ENCODE data around the gene SH3RF3.

Gene SH3RF3

DNA sequence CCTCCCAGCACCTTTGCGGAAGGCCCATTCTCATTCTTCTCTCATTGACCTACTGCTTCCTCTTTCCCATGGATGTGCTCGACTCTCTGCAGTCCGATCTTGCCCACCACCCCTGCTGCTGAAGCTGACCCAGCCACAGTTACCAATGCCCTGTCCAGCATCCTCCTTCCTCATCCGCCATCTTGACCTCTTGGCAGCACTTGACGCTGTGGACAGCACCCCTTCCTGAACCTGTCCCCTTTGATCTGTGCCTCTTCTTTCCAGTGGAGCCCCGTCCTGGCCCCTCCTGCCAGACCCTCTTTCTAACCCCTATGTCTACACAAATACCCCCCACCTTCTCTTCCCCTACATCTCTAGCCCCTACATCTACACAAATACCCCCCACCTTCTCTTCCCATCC is 275.7 kb downstream of the SH3RF3 start:
- no peak for DNase-seq

GRCh38 chr2:109405873-109406272 is 276.9 kb downstream of the SH3RF3 start:
- no peak for DNase-seq

DNA sequence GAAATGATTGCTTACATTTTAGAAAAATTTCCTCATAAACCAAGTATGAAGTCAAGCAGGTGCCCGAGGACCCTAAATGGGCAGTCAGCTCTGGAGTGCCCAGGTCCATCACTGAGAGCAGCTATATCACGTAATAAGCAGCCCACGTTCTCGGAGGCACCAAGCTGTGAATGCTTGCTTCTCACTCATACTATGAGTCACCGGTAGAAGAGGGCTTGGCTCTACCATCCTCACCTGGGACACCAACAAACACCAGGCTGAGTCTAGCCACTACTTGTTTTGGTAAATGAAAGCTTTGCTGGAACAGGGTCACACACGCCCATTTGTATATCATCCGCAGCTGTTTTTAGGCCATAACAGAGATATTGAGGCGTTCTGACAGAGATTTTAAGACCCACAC is 277.3 kb downstream of the SH3RF3 start:
- no peak for DNase-seq

- DNase-seq, result no peak
These were observed 278.5 kb downstream of the SH3RF3 start for GRCh38 chr2:109407276-109408042.

DNA sequence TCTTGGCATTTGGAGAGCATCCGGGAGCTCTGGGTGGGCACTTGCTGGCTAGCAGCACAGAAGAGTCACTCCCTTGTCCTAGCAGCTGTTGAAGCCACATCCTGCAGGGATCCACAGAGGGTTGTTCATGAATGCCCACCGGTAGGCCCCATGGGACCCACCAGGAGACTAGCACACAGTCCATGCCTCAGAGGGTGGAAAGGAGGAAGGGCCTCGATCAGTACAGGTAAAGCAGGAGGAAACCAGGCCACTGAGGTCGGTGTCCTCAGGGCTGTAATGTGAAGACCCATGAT is 279.0 kb downstream of the SH3RF3 start:
- DNase-seq, result no peak

DNA sequence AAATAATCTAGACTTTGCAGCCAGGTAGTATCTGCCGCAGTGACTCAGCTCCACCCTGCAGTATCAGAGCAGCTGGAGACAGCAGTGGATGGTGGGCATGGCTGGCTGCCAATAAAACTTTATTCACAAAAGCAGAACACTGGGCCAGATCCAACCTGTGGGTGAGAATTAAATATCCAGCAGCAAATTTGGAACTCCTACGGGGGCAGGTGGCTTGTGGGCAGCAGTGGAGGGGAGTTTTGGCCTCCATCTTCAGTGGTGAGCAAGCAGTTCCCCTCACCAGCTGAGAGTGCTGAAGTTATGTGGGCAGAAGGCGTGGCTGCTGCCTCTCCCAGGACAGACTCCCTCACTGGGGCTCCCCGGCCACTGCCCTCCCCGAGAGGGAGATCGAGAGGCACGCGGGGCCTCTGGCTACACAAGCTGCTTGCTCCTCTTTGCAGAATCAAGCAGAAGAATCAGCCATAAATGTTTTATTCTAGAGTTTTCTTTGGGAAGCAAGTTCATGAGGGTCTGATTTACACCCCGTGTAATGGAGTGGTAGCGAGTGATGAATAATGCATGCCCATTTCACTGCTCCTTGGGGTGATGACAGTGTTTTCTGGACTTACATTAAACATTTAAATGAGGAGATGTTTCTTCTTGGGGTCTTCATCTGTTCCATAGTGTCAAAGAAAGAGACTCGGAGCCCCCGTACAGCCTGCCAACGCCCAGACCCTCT is 280.5 kb downstream of the SH3RF3 start:
- DNase-seq, result no peak

DNA sequence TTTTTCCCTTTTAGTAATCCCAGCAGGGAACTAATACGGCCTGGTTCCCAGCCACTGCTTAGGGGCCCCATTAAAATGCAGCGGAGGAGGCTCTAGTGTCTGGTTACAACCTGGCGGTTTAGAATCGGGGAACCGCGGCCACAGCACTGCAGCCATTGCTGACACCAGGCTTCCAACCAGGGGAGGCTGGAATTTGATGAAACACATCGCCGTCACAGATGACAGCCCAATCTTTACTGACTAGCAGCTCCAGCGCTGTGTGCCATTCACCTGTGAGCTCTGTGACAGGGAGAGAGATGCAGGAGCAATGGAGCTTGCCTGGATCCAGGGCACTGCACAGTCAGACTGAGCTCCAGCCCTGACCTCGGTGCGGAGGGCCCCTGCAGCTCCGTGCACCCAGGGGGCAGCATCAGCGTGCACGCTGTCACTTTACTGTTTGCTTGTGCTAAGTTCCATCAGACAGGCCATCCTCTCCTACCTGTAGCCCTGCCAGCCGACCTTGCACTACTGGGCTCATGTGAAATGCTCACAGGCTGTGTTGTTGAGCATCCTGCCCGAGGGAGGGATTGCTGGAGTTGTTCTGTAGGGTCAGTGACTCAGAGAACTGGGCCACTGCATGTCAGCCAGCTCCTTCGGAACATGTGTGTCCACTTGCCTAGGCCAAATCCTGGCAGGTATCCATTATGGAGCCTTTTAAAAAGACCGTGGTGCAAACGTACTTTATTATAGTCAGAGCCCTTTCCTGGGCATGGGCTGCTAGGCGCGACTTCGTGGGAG is 281.2 kb downstream of the SH3RF3 start:
- no peak for DNase-seq

DNA sequence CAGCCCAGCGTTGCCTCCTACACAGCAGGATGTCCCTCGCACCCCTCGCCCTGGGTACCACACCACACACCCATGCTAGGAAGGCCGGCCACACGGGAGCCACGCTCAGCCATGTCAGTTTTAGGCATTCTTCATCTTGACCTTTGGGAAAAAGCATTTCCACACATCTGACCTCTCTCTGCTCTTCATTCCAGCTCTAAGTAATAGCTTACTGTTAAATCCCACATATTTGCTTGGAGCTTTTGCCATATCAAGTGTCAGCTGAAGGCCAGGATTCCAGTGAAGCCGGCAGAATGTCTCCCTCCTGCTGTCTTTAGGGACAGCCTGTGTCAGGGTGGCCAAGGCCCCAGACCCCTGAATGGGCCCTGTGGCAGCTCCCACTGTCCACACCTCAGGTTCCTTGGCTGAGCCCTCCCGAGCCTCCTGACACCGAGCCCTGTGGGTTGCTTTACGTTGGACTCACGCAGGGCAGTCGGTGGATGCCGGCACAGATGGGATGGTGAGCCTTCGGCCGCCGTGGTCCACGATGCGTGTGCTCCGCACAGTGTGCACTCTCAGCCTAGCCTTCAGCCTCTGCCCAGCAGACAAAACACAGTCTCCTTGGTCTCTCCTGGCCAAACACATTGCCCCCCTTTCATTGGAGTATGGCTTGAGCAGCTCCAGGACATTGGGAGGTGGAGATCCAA is 282.8 kb downstream of the SH3RF3 start:
- no peak for DNase-seq

DNA sequence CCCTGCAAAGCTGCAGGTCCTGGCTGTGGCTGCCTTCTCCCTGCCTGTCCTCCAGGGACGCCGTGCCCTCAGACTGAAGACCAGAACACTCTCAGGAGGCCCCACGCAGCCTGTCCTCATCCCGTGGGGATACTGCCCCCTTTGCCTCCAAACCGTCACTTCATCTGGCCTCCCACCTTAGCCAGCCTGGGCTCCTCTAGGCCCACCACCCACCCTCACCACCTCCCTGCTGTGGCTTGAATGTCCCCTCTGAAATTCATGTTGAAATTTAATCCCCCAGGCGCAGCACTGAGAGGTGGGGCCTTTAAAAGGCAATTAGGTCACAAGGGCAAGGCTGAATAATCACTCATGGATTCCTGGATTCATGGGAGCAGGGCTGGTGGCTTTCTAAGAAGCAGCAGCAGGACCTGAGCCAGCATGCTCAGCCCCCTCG is 286.6 kb downstream of the SH3RF3 start:
- DNase-seq, result no peak

DNA sequence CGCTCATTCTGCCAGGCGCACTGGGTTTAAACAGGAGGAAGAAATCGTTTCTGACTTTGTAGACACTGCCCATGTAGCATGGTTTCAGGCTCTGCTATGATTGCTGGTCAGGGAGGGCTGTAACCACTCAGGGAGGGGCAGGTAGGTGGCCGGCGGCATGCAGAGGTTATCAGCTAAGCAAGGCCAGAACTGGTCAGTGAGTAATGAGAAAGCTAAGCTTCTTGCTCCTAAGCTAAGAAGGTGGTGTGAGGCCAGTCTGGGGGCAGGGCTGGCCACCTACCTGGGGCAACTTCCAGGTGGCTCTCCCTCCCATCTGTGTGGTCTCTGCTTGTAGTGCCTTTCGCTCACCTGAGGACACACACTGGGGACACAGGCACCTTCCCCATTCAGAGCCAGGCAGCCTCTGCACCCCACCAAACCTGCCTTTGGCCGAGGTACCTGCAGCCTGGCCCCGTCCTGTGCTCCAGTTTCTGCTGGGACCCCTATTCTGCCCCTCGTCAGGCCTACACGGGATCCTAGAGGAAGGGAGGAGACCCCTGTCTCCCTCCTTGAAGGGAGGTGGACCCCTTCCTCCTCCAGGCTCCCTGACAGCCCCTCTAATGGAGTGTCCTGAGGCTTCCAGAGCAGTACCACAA is 288.8 kb downstream of the SH3RF3 start:
- no peak for DNase-seq

GRCh38 chr2:109418716-109419115 is 289.7 kb downstream of the SH3RF3 start:
- DNase-seq, result no peak

DNA sequence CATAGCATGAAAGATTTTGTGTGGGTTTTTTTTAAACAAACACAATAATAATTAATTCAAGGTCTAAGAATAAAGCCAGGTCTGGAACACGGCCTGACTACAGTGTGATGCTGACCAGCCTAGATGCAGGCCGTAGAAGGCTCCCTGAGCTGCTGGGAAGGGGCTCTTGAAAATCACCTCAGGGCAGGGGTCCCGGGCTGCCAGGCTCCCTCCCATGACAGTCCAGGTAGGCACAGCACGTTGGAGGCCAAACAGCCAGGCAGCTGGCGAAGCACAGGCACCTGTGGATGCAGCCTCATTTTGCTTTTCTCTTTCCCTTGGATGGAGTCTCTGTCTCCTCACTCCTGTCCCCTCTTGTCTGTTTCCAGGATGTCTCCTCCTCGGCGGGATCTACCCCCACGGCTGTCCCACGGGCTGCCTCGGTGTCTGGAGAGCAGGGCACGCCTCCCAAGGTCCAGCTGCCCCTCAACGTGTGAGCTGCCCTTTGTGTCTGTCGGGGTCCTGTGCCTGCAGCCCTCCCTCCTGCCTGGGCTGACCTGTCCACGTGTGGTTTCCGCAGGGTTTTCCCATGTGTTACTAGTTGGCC is 290.3 kb downstream of the SH3RF3 start:
- DNase-seq, result no peak

DNA sequence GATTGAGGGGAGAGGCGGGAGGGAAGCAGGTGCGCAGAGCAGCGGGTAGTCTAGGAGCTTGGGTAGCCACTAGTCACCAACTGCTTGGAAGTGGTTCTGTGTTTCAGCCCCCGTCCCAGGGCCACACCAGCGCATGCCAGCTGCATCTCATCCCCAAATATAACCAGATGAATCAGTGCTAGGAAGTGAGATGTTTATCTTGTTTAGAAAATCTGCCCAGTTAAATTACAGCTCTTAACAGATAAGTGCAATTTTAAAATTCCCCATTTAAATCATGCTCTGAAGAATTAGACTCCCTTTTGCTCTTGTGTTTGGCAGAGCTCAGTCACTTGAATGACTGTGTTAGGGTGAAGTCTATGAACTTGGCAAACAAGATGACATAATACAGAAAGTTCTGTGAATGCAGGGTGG is 291.0 kb downstream of the SH3RF3 start:
- no peak for DNase-seq

DNA sequence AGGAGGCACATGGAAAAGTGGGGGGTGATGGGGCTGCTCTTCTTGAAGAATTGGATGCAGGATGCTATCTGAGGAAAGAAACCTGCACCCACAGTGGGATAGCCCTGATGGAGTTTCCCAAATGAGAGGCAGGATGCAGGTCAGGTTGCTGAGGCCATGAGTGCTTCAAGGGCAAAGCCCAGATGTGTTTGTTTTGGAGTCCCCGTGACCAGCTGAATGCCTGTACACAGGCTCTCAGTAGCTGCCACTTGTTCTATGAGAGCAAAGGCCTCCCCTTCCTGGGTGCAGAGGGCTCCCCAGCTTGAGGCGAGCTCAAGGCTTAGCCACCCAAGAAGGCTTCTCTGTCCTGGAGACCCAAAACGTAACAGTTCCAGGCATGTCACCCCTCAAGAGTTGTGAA is 292.1 kb downstream of the SH3RF3 start:
- DNase-seq, result no peak

- no peak for DNase-seq
These were observed 292.6 kb downstream of the SH3RF3 start for GRCh38 chr2:109421642-109422041.

- no peak for DNase-seq
These were observed 293.2 kb downstream of the SH3RF3 start for GRCh38 chr2:109422071-109422757.

- DNase-seq, result no peak
These were observed 293.9 kb downstream of the SH3RF3 start for GRCh38 chr2:109422758-109423500.

DNA sequence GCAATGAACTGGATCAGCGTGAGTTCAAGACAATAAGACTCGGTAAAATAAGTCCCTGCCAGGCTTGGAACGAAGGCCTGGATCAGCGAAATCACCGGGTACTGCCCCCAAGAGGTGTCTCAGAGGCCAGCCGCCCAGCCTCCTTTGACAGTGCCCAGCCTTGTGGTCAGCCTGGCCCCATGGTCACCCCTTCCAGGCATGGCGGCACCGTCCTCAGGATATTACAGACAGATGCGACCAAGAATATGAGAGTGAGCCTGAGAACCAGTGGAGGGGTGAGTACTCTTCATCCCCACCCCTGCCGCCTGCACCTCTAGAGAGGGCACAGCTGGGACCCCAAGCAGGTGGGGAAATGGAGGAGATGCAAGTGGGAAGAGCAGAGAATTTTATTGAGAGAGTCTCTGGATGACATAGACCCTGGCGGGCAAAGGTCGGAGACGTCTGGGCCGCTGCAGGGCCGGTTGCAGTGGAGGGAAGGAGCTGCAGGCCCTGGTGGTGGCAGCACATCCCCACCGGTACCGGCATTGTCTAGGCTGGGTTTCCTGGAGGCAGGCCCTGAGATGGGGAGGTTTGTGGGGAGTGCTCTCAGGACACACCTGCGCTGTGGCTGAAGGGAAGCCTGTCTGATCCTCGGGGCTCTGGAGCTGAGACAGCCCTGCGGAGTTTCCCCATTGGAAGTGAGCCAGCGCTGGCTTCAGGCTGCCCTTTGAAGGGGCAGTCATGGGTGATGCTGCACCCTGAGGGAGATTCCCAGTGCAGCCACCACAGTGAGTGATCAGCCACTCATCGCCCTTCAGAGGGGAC is 294.8 kb downstream of the SH3RF3 start:
- DNase-seq, result no peak

- DNase-seq, result no peak
These were observed 296.4 kb downstream of the SH3RF3 start for GRCh38 chr2:109425411-109425810.

DNA sequence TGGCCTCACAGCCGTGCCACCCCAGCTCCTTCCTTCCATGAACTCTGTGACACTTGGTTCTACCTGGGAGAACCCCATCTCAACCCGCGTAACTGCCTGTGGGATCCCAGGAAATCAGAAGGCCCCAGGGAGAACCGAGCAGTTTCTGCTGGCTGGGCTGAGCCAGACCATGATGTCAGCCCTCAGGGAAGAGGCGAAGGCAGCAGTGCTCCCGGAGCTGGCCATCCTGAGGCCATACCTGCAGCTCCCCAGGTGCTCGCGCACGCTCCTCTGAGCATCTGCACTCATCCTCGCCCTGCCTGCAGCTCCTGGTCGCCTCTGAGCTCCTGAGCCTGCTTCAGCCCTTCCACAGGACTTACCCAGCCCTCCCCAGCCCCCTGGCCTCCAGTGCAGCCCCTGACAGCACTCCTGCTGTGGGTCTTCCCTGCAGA is 298.7 kb downstream of the SH3RF3 start:
- DNase-seq, result no peak

Measured in SW 1271 (cell line).